GM19099 (cell line): ENCODE results near the gene AEBP2.

Experiments used
- POLR2A ChIP-seq: IDR thresholded peaks from 3 replicates; pipeline ENCODE4 v1.6.1; 2011; ENCODE audit warnings: low read depth; ENCODE audit not compliant: insufficient read length; ENCODE audit errors: extremely low read depth

Gene AEBP2

DNA sequence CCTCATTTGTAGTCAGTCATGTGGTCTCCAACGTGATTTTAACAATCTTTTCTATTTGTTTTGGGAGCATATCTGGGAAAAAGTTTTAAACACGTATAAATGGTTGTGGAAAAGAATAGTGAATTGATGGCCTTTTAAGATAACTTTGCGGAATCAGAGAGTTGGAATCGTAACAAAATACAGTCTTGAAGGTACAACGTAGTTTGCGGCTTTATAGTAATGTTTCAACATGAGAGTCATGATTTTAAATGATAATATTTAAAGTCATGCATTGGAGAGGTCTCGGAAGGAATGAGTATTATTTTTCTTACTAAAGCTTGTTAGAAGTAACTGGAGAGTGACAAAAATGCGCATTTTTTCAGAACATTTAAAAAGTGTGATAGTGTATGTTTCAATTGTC is 1.6 kb downstream of the AEBP2 start:
- no peak for TF ChIP-seq POLR2A

DNA sequence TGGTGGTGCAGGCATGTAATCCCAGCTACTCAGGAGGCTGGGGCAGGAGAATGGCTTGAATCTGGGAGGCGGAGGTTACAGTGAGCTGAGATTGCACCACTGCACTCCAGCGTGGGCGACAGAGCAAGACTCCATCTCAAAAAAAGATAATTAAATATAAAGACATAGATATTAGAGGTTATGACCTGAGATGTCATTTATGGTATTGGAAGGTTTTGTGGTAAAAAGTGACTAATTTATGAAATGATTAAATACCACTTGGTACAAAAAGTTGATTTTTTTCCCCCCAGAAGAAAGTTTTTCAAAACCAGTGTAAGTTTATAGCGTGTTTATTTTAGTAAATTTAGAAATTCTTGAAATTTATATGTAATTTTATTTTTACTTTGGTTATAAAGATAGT is 4.3 kb downstream of the AEBP2 start:
- no peak for TF ChIP-seq POLR2A

DNA sequence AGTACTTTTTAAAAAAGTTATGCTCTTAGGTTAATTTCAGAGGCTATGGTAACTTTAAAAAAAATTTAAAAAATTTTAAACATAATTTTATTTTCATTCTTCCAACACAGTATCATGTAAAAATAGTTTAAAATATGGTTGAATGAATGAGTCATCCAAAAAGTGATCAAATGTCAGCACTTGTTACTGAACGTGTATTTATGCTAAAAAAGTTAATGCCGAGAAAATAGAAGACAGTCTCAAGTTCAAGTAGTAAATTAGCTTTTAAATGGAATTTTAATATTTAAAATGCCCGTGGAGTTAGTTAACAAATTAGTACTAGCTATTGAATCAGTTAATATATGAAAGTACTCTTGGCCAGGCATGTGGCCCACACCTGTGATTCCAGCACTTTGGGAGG is 4.8 kb downstream of the AEBP2 start:
- no peak for TF ChIP-seq POLR2A

DNA sequence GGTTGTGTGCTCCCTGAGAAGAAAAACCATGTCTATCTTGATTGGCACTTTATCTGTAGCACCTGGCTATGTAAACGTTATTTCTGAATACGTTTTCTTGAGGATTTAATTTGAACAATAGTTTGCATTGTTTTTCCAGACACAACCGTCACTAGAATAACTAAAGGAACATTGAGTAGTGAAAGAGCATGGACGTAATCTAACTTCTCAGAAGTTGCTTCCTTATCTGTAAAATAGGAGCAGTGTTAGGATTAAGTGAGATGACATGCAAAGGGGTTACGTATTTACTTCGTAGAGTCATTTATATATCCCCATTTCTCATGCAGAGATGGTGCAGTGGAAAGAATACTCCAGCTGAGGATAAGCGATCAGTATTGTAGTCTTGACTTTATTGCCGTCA is 8.1 kb downstream of the AEBP2 start:
- TF ChIP-seq POLR2A: no peak

DNA sequence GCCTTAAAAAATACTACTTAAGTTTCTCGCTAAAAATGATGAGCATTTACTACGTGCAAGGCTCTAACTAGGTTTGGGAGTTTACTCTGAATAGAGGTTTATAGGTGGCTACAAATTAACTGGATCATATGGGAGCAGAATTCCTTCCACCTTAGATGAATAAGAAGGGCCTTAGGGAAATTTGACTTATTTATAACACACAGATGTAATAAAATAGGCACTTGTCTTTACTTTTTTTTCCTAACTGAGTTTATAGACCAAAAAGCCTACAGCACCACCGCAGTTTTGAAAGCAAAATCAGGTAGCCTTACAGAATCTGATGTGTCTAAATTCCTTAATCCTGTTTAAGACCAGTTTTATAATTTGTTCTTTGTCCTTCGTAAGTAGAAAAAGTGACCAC is 10.5 kb downstream of the AEBP2 start:
- TF ChIP-seq POLR2A: no peak

DNA sequence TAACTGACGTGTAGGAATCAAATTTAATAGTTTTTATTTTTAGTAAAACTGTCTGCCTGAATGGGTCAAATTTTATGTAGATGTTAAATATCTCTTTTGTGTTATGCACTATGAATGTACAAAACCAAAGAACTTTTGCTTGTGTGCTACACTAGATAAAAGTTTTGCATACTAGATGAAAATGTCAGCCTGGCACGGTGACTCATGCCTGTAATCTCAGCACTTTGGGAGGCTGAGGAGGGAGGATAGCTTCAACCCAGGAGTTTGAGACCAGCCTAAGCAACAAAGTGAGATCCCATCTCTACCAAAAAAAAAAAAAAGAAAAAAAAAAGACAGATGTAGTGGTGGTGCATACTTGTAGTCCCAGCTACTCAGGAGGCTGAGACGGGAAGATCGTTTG is 11.1 kb downstream of the AEBP2 start:
- no peak for TF ChIP-seq POLR2A

DNA sequence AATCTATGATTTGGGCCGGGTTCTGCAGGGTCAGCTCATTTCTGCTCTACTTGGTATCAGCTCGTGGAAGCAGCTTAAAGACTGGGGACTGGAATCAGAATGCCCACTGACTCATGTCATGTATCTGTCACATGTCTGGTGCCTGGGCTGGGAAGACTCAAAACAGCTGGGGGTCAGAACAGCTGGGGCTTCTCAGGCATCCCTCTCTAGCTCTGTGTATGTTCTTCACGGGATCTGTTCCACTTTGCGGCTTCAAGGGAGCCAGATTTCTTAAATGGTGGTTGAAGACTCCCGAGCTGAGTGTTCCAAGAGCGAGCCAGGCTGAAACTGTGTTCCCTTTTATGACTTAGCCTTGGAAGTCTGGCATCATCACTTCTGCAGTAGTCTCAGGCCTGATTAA is 11.9 kb downstream of the AEBP2 start:
- TF ChIP-seq POLR2A: no peak

DNA sequence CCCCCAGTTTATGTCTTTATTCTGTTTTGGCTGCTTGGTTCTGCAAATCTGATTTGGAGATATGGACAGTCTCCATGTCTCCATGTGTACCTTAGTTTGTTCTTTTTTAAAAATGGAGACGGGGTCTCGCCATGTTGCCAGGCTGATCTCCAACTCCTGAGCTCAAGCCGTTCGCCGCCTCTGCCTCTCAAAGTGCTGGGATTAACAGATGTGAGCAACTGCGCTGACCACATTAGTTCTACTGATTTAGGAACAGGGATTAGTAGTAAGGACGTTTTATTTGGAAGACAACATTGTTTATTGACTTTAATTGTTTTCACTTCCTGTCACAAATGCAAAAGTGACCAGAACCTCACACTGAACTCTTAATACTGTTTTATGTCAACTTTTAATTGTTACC is 14.7 kb downstream of the AEBP2 start:
- TF ChIP-seq POLR2A: no peak

DNA sequence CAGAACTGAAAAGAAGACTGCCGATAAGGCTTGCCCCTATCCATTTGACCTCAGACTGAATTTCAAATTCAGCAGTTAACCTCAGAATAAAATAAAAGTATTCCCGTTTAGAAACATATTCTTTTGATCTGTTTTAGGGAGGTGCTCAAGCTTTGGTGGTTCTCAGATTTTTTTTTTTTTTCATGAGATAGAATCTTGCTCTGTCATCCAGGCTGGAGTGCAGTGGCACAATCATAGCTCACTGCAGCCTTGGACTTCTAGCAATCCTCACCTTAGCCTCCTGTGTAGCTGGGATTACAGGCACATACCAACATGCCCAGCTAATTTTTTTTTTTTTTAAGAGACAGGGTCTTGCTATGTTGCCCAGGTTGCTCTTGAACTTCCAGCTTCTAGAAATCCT is 15.5 kb downstream of the AEBP2 start:
- TF ChIP-seq POLR2A: no peak

DNA sequence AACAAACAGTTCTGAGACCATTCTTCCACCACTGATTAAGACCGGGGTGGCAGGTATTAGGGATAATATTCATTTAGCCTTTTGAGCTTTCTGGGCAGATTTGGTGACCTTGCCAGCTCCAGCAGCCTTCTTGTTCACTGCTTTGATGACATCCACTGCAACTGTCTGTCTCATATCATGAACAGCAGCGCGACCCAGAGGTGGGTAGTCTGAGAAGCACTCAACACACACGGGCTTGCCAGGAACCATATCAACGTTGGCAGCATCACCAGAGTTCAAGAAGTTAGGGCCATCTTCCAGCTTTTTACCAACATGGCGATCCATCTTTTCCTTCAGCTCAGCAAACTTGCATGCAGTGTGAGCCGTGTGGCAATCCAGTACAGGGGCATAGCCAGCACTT is 16.9 kb downstream of the AEBP2 start:
- no peak for TF ChIP-seq POLR2A

DNA sequence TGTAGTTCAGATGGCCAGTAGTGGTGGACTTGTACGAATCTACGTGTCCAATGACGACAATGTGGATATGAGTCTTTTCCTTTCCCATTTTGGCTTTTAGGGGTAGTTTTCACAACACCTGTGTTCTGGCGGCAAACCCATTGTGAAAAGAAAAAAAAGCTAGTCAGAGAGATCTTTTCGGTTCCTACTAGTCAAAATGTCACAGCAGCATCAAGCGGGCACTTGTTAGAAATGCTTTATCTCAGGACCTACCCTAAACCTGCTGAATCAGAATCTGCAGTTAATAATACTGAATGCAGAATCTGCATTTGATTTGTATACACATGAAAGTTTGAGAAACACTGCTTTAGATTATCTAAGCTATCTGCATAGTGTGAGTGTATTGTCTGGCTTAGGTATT is 18.3 kb downstream of the AEBP2 start:
- no peak for TF ChIP-seq POLR2A

DNA sequence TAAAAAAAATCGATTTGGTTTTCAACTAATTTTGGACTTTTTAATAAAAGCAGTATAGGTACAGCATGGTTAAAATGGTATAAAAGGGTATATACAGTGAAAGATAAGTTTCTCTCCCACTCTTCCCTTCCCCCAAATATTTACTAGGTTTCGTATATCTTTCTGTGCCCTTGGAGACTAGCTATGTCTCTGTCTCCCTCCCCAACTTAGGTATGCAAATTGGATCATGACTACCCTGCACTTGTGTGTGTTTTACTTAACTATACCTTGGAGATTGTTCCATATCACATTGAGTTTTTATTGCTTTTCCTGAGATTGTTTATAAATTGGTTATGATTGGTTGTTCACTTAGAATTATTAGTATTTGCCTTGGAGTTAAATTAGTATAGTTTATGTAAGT is 19.4 kb downstream of the AEBP2 start:
- TF ChIP-seq POLR2A: no peak

DNA sequence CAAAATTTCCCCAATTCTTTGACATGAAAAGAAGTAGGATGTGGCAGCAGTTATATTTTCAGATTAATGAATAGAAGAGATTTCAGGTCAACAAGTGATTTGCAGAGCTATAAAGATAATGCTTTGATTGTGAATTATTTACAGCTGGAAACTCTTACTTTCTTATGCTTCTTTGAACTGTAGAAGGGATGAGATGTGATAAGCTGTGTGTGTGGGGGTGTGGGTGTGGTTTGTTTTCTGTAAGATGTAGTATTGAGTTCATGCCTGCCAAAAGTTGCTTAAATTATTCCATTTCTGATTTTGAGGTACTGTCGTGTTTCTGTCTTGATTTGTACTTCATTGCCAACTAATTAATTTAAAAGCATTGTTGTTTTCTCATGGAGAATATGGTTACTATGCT is 22.7 kb downstream of the AEBP2 start:
- no peak for TF ChIP-seq POLR2A

DNA sequence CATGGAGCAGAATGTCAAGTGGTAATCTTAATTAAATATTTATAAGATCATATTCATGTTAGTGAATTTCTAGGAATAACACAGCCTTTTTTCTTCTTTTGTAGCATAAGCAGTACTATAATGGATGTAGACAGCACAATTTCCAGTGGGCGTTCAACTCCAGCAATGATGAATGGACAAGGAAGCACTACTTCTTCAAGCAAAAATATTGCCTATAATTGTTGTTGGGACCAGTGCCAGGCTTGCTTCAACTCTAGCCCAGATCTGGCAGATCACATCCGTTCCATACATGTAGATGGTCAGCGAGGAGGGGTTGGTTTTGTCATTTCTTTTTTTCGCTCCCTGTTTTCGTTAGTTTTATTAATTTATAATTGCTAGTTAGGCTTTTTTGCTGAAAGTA is 23.1 kb downstream of the AEBP2 start:
- no peak for TF ChIP-seq POLR2A

DNA sequence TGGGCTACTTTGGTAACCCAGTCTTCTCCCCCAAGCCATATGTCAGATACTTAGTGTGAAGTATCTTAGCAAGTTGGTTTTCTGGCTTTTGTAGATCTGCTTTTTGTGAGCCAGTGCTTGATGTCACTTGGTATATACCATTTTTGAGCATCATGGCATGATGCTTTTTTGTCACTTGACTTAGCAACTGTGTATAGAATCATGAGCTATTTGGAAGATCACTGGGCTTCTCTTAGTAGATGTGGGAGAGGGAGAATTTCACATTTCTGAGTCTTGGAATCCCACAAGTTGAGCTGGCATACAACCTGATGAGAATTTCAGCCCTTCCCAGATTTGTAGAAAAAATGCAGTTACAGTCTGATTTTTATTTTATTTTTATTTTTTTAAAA is 24.9 kb downstream of the AEBP2 start:
- no peak for TF ChIP-seq POLR2A

DNA sequence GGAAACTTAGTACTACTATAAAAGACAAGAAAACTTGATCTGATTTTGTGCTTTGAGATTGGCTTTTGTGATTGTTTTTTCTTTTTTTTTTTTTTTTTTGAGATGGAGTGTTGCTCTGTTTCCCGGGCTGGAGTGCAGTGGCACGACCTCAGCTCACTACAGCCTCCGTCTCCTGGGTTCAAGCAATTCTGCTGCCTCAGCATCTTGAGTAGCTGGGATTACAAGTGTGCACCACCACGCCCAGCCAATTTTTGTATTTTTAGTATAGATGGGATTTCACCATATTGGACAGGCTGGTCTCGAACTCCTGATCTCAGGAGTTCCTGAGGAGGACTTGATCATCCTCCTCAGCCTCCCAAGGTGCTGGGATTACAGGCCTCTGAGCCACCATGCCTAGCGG is 26.4 kb downstream of the AEBP2 start:
- TF ChIP-seq POLR2A: no peak

DNA sequence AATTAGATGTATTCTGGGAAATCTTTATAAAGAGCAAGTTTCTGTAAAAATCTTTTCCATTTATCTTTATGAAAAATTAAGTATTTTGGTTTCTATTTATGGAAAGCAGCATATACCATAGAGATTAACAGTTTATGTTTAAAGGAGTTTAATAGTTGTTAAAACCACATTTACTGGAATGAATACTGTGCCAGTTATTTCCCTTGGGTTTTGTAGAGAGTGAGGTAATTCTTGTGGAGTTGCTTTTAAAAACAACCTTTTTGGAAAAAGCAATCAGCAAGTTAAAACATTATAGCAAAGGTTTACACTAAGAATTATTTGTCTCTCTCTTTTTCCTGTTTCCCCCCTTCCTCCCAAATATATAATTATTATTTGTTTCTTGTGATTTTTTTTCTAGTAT is 34.9 kb downstream of the AEBP2 start:
- TF ChIP-seq POLR2A: no peak

DNA sequence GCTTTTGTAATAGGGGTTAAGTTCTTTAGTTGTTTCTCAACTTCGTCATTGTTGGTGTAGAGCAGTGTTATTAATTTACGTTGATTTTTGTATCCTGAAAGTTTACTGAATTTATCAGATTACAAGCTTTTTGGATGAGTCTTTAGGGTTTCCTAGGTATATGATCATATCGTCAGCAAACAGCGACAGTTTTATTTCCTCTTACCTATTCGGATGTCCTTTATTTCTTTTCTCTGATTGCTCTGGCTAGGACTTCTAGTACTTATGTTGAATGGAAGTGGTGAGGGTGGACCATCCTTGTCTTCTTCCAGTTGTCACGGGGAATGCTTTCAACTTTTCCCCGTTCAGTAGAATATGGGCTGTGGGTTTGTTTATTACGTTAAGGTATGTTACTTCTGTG is 37.8 kb downstream of the AEBP2 start:
- no peak for TF ChIP-seq POLR2A
